GM12878 (cell line): ENCODE results near the gene TGFBR1.

Source experiments
- CHD4 ChIP-seq: fragments of 200-600 bp; sonication (generic); IDR thresholded peaks from 2 replicates; pipeline ENCODE4 v1.6.1; 2016; ENCODE audit warnings: mild to moderate bottlenecking
- ELK1 ChIP-seq: IDR thresholded peaks from 2 replicates; pipeline ENCODE4 v1.6.1; 2012; ENCODE audit warnings: low read depth, low read length, improper control_type of control experiment
- EZH2 ChIP-seq: IDR thresholded peaks from 2 replicates; pipeline ENCODE4 v1.6.1; 2012; ENCODE audit warnings: low read depth, mild to moderate bottlenecking, control low read depth, inconsistent platforms, low read length, borderline replicate concordance; ENCODE audit not compliant: control insufficient read depth
- FOXK2 ChIP-seq: fragments of 450-650 bp; IDR thresholded peaks from 2 replicates; pipeline ENCODE4 v1.6.1; 2017; ENCODE audit warnings: mild to moderate bottlenecking, moderate library complexity
- NFYB ChIP-seq: IDR thresholded peaks from 2 replicates; pipeline ENCODE4 v1.6.1; 2011; ENCODE audit warnings: low read depth, mild to moderate bottlenecking, low read length, improper control_type of control experiment, moderate library complexity; ENCODE audit not compliant: insufficient read depth
- NRF1 ChIP-seq: conservative IDR thresholded peaks from 2 replicates; pipeline ENCODE4 v1.6.1; 2011; ENCODE audit warnings: mild to moderate bottlenecking, low read depth, low read length, improper control_type of control experiment
- POLR2A ChIP-seq: IDR thresholded peaks from 2 replicates; pipeline ENCODE4 v1.6.1; 2011; ENCODE audit warnings: low read depth, mild to moderate bottlenecking, low read length
- POLR2AphosphoS5 ChIP-seq: IDR thresholded peaks from 2 replicates; pipeline ENCODE4 v1.6.1; 2011; ENCODE audit warnings: mild to moderate bottlenecking, low read length, inconsistent platforms
- RAD21 ChIP-seq: IDR thresholded peaks from 2 replicates; pipeline ENCODE4 v1.6.1; 2011; ENCODE audit warnings: mild to moderate bottlenecking, low read depth, low read length, moderate library complexity; ENCODE audit not compliant: insufficient read depth
- TCF3 ChIP-seq: IDR thresholded peaks from 2 replicates; pipeline ENCODE4 v1.6.1; 2012; ENCODE audit warnings: low read depth, mild to moderate bottlenecking, low read length, borderline replicate concordance; ENCODE audit not compliant: insufficient read depth
- ZNF24 ChIP-seq: fragments of 450-650 bp; IDR thresholded peaks from 2 replicates; pipeline ENCODE4 v1.6.1; 2017; ENCODE audit warnings: antibody characterized with exemption, mild to moderate bottlenecking
- TF ChIP-seq, protein P1 (sequence below), 3 experiments: IDR thresholded peaks in 2 of 3; conservative IDR thresholded peaks in 1 of 3; 2 replicates each; pipeline ENCODE4 v1.5.1; 2011; ENCODE audit warnings: low read depth in 3 of 3, low read length in 3 of 3, mild to moderate bottlenecking in 3 of 3, control low read depth in 2 of 3, moderate library complexity in 2 of 3, inconsistent platforms in 1 of 3, mixed read lengths in 1 of 3; ENCODE audit not compliant: control insufficient read depth in 2 of 3, insufficient read depth in 1 of 3; ENCODE audit errors: extremely low read depth in 1 of 3
- TF ChIP-seq, protein P2 (sequence below): IDR thresholded peaks from 2 replicates; pipeline ENCODE4 v1.6.1; 2011; ENCODE audit warnings: low read depth, low read length, improper control_type of control experiment, borderline replicate concordance

GRCh38 chr9:99103054-99103895 lies 1.6 kb upstream of the TGFBR1 start:
- TF ChIP-seq EZH2 (no peak), FOXK2 (no peak), NRF1 (no peak), ELK1 (no peak), TCF3 (no peak), POLR2A (no peak), CHD4 (no peak), ZNF24 (no peak), POLR2AphosphoS5 (no peak), RAD21 (no peak), NFYB (no peak)
- TF ChIP-seq, protein P1, sequence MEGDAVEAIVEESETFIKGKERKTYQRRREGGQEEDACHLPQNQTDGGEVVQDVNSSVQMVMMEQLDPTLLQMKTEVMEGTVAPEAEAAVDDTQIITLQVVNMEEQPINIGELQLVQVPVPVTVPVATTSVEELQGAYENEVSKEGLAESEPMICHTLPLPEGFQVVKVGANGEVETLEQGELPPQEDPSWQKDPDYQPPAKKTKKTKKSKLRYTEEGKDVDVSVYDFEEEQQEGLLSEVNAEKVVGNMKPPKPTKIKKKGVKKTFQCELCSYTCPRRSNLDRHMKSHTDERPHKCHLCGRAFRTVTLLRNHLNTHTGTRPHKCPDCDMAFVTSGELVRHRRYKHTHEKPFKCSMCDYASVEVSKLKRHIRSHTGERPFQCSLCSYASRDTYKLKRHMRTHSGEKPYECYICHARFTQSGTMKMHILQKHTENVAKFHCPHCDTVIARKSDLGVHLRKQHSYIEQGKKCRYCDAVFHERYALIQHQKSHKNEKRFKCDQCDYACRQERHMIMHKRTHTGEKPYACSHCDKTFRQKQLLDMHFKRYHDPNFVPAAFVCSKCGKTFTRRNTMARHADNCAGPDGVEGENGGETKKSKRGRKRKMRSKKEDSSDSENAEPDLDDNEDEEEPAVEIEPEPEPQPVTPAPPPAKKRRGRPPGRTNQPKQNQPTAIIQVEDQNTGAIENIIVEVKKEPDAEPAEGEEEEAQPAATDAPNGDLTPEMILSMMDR (IDR thresholded peaks at IDR 0.05 in 2 of 3, conservative IDR thresholded peaks at IDR 0.05 in 1 of 3; ENCODE audit: control insufficient read depth in 2 of 3, extremely low read depth in 1 of 3, insufficient read depth in 1 of 3, low read depth in 3 of 3, low read length in 3 of 3), result no peak
- TF ChIP-seq, protein P2, sequence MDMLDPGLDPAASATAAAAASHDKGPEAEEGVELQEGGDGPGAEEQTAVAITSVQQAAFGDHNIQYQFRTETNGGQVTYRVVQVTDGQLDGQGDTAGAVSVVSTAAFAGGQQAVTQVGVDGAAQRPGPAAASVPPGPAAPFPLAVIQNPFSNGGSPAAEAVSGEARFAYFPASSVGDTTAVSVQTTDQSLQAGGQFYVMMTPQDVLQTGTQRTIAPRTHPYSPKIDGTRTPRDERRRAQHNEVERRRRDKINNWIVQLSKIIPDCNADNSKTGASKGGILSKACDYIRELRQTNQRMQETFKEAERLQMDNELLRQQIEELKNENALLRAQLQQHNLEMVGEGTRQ, result no peak
